Uterus (tissue), 2 donors: ENCODE results near the gene TRNP1.

Source experiments
- CTCF ChIP-seq, 4 experiments: fragments of 200-600 bp in 2 of 4; fragments of 450-650 bp in 2 of 4; sonication (generic) in 2 of 4; IDR thresholded peaks; one replicate each; pipeline ENCODE4 v1.5.1; 2016 to 2019; ENCODE audit warnings: antibody characterized with exemption in 4 of 4, mild to moderate bottlenecking in 2 of 4, moderate library complexity in 1 of 4
- POLR2A ChIP-seq, 2 donors: fragments of 450-650 bp; IDR thresholded peaks; one replicate each; pipeline ENCODE4 v1.6.1; 2016; ENCODE audit warnings: antibody characterized with exemption in 2 of 2, mild to moderate bottlenecking in 1 of 2, moderate library complexity in 1 of 2

GRCh38 chr1:26959270-26959669, 34.2 kb upstream of the TRNP1 start:
- TF ChIP-seq POLR2A (IDR thresholded peaks at IDR 0.05), result no peak
- TF ChIP-seq CTCF (IDR thresholded peaks at IDR 0.05), result no peak
